ENCODE measurements around the gene FAM234A. TPM values are rescaled to one million over a fixed set of nuclear protein-coding genes. Genes with fewer than 3 reads are reported as not detected.
"Not testable (repeated sequence)": the region's sequence is repeated elsewhere in the genome, so short reads cannot be mapped to it uniquely, and the experiment has no call there.

FAM234A gene
- total RNA-seq, 1 experiment from 2014 or later: 102 TPM

- no peaks in the 10 kb centered on the region for H3K4me1 ChIP-seq (replicated peaks)
- H3K9me3 ChIP-seq (replicated peaks): no peaks in the 10 kb centered on the region
- no peak for DNase-seq (ENCODE audit: low read depth in 1 of 2, low spot score in 2 of 2)
- H3K4me3 ChIP-seq: no peak overlapping the region
- peaks cover 7% of the 10 kb centered on the region for H3K36me3 ChIP-seq
- no peak overlapping the region for H3K27ac ChIP-seq
- no peaks in the 10 kb centered on the region for H3K27me3 ChIP-seq (replicated peaks)
These were observed 29.9 kb downstream of the FAM234A start for GRCh38 chr16:264440-264951.

GRCh38 chr16:265002-265529, 30.4 kb downstream of the FAM234A start:
- H3K27ac ChIP-seq: no peak overlapping the region
- no peak for DNase-seq (ENCODE audit: low read depth in 1 of 2, low spot score in 2 of 2)
- H3K4me1 ChIP-seq (replicated peaks): no peaks in the 10 kb centered on the region
- H3K36me3 ChIP-seq: peaks cover 5% of the 10 kb centered on the region
- no peaks in the 10 kb centered on the region for H3K27me3 ChIP-seq (replicated peaks)
- no peak overlapping the region for H3K4me3 ChIP-seq
- H3K9me3 ChIP-seq (replicated peaks): no peaks in the 10 kb centered on the region

- Histone ChIP-seq H3K4me1 (replicated peaks) (no peaks in the 10 kb centered on the region), H3K9me3 (replicated peaks) (no peaks in the 10 kb centered on the region), H3K4me3 (no peak overlapping the region), H3K27ac (no peak overlapping the region), H3K36me3 (peaks cover 4% of the 10 kb centered on the region; the same call in 1 of the 2 replicates), H3K27me3 (replicated peaks) (no peaks in the 10 kb centered on the region)
- no peak for DNase-seq (ENCODE audit: low read depth in 1 of 2, low spot score in 2 of 2)
These were observed 31.1 kb downstream of the FAM234A start for GRCh38 chr16:265711-266110.

GRCh38 chr16:266258-267164, 31.9 kb downstream of the FAM234A start:
- no peak for DNase-seq (ENCODE audit: low read depth in 1 of 2, low spot score in 2 of 2)
- Histone ChIP-seq H3K36me3 (peaks cover 4% of the 10 kb centered on the region; the same call in 1 of the 2 replicates), H3K9me3 (replicated peaks) (no peaks in the 10 kb centered on the region), H3K4me1 (replicated peaks) (no peaks in the 10 kb centered on the region), H3K4me3 (no peak overlapping the region), H3K27ac (no peak overlapping the region), H3K27me3 (replicated peaks) (no peaks in the 10 kb centered on the region)

GRCh38 chr16:267562-267961, 32.9 kb downstream of the FAM234A start:
- H3K4me1 ChIP-seq (replicated peaks); H3K36me3 ChIP-seq; DNase-seq (ENCODE audit: low read depth in 1 of 2, low spot score in 2 of 2); H3K27me3 ChIP-seq (replicated peaks); H3K9me3 ChIP-seq (replicated peaks); H3K27ac ChIP-seq; H3K4me3 ChIP-seq: not testable (repeated sequence)

GRCh38 chr16:268141-269053, 33.8 kb downstream of the FAM234A start:
- Histone ChIP-seq H3K4me3 (no peak overlapping the region), H3K27ac (no peak overlapping the region)

GRCh38 chr16:269061-269796, 34.6 kb downstream of the FAM234A start:
- Histone ChIP-seq H3K9me3 (replicated peaks) (no peaks in the 10 kb centered on the region), H3K36me3 (peaks cover 3% of the 10 kb centered on the region; the same call in 1 of the 2 replicates), H3K4me1 (replicated peaks) (no peaks in the 10 kb centered on the region), H3K27ac (no peak overlapping the region), H3K4me3 (no peak overlapping the region), H3K27me3 (replicated peaks) (peaks cover 6% of the 10 kb centered on the region)
- DNase-seq (ENCODE audit: low read depth in 1 of 2, low spot score in 2 of 2): peak in 1 of 2 experiments; percentile 45

More at GRCh38 chr16:268141-269053, 33.8 kb downstream of the FAM234A start:
- peak in 1 of 2 experiments; percentile 38 for DNase-seq (ENCODE audit: low read depth in 1 of 2, low spot score in 2 of 2)
- no peaks in the 10 kb centered on the region for H3K9me3 ChIP-seq (replicated peaks)
- H3K36me3 ChIP-seq: peaks cover 4% of the 10 kb centered on the region; the same call in 1 of the 2 replicates
- no peaks in the 10 kb centered on the region for H3K4me1 ChIP-seq (replicated peaks)
- H3K27me3 ChIP-seq (replicated peaks): no peaks in the 10 kb centered on the region

GRCh38 chr16:270381-271255, 36.0 kb downstream of the FAM234A start:
- Histone ChIP-seq H3K9me3 (replicated peaks) (no peaks in the 10 kb centered on the region), H3K4me1 (replicated peaks) (no peaks in the 10 kb centered on the region), H3K27me3 (replicated peaks) (peaks cover 18% of the 10 kb centered on the region)

GRCh38 chr16:272633-273546, 38.3 kb downstream of the FAM234A start:
- no peak for DNase-seq (ENCODE audit: low read depth in 1 of 2, low spot score in 2 of 2)
- Histone ChIP-seq H3K27ac (no peak overlapping the region), H3K9me3 (replicated peaks) (no peaks in the 10 kb centered on the region), H3K27me3 (replicated peaks) (peaks cover 31% of the 10 kb centered on the region), H3K4me3 (no peak overlapping the region), H3K4me1 (replicated peaks) (no peaks in the 10 kb centered on the region), H3K36me3 (no peaks in the 10 kb centered on the region)

More at GRCh38 chr16:270381-271255, 36.0 kb downstream of the FAM234A start:
- H3K4me3 ChIP-seq: no peak overlapping the region
- no peak overlapping the region for H3K27ac ChIP-seq
- DNase-seq (ENCODE audit: low read depth in 1 of 2, low spot score in 2 of 2): peak in 1 of 2 experiments; percentile 41
- H3K36me3 ChIP-seq: no peaks in the 10 kb centered on the region

- H3K27ac ChIP-seq: no peak overlapping the region
- no peaks in the 10 kb centered on the region for H3K4me1 ChIP-seq (replicated peaks)
- H3K36me3 ChIP-seq: no peaks in the 10 kb centered on the region
- H3K4me3 ChIP-seq: no peak overlapping the region
- no peak for DNase-seq (ENCODE audit: low read depth in 1 of 2, low spot score in 2 of 2)
- peaks cover 34% of the 10 kb centered on the region for H3K27me3 ChIP-seq (replicated peaks)
- H3K9me3 ChIP-seq (replicated peaks): no peaks in the 10 kb centered on the region
These were observed 39.2 kb downstream of the FAM234A start for GRCh38 chr16:273547-274421.

Measured in SJSA1 (cell line).